KMS-11 (cell line): ENCODE results near the gene PRSS2.

Experiments
- H2AFZ ChIP-seq: fragments of 200-600 bp; sonication (generic); 2 replicates; pipeline ENCODE4 v1.6.1; 2016; ENCODE audit warnings: antibody characterized with exemption, mixed run types, low read depth
- H3K27ac ChIP-seq: fragments of 200-600 bp; sonication (generic); 2 replicates; pipeline ENCODE4 v1.6.1; 2016; ENCODE audit warnings: mild to moderate bottlenecking, mixed run types
- H3K27me3 ChIP-seq: fragments of 200-600 bp; sonication (generic); 2 replicates; pipeline ENCODE4 v1.6.1; 2017; ENCODE audit warnings: mild to moderate bottlenecking, low read depth, mixed run types, moderate library complexity; ENCODE audit not compliant: insufficient read depth
- H3K36me3 ChIP-seq: fragments of 200-600 bp; sonication (generic); 2 replicates; pipeline ENCODE4 v1.6.1; 2017; ENCODE audit warnings: mild to moderate bottlenecking, mixed run types; ENCODE audit not compliant: insufficient read depth
- H3K4me1 ChIP-seq: fragments of 200-600 bp; sonication (generic); 2 replicates; pipeline ENCODE4 v1.6.1; 2016; ENCODE audit warnings: mild to moderate bottlenecking, low read depth, mixed run types; ENCODE audit not compliant: poor library complexity, severe bottlenecking
- H3K4me2 ChIP-seq: fragments of 200-600 bp; sonication (generic); 2 replicates; pipeline ENCODE4 v1.7.0; 2016; ENCODE audit warnings: mild to moderate bottlenecking, mixed run types
- H3K4me3 ChIP-seq: fragments of 200-600 bp; sonication (generic); IDR thresholded peaks from 2 replicates; pipeline ENCODE4 v1.6.1; 2017; ENCODE audit warnings: low read depth, low read length, mixed read lengths; ENCODE audit not compliant: insufficient read depth
- H3K79me2 ChIP-seq: fragments of 200-600 bp; sonication (generic); 2 replicates; pipeline ENCODE4 v1.6.1; 2016; ENCODE audit warnings: low read depth, mixed run types; ENCODE audit not compliant: insufficient read depth
- H3K9ac ChIP-seq: fragments of 200-600 bp; sonication (generic); 2 replicates; pipeline ENCODE4 v1.6.1; 2016; ENCODE audit warnings: mild to moderate bottlenecking, mixed run types
- H4K20me1 ChIP-seq: fragments of 200-600 bp; sonication (generic); 2 replicates; pipeline ENCODE4 v1.6.1; 2016; ENCODE audit warnings: mild to moderate bottlenecking, mixed run types; ENCODE audit not compliant: insufficient read depth
- TF ChIP-seq, protein P1 (sequence below): fragments of 200-600 bp; sonication (generic); conservative IDR thresholded peaks from 2 replicates; pipeline ENCODE4 v1.6.1; 2017; ENCODE audit warnings: low read depth, mild to moderate bottlenecking, antibody characterized with exemption, low read length, moderate library complexity, mixed read lengths

PRSS2 gene

DNA sequence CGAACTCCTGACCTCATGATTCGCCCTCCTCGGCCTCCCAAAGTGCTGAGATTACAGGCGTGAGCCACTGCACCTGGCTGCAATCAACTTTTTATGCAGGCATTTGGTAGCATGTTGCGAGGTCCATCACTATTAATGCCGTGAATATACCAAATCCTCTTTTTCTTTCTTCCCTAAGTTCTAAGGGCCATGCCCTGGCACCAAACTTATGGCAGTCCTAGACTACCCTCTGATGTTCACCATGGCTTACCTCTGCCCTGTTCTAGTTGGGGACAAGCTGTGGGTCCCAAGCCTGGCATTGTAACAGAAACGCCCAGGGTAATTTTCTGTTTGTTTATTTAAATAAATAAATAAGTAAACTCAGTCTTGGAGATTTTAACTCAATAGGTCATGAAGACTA lies 13.3 kb downstream of the PRSS2 start:
- no peak overlapping the region for H3K4me2 ChIP-seq
- no peak overlapping the region for H3K27ac ChIP-seq
- H3K79me2 ChIP-seq = no peaks in the 10 kb centered on the region
- no peak overlapping the region for H3K4me3 ChIP-seq
- TF ChIP-seq, protein P1, sequence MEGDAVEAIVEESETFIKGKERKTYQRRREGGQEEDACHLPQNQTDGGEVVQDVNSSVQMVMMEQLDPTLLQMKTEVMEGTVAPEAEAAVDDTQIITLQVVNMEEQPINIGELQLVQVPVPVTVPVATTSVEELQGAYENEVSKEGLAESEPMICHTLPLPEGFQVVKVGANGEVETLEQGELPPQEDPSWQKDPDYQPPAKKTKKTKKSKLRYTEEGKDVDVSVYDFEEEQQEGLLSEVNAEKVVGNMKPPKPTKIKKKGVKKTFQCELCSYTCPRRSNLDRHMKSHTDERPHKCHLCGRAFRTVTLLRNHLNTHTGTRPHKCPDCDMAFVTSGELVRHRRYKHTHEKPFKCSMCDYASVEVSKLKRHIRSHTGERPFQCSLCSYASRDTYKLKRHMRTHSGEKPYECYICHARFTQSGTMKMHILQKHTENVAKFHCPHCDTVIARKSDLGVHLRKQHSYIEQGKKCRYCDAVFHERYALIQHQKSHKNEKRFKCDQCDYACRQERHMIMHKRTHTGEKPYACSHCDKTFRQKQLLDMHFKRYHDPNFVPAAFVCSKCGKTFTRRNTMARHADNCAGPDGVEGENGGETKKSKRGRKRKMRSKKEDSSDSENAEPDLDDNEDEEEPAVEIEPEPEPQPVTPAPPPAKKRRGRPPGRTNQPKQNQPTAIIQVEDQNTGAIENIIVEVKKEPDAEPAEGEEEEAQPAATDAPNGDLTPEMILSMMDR = no peak
- no peaks in the 10 kb centered on the region for H3K27me3 ChIP-seq
- peaks cover 7% of the 10 kb centered on the region for H3K4me1 ChIP-seq
- no peaks in the 10 kb centered on the region for H4K20me1 ChIP-seq
- no peak overlapping the region for H3K9ac ChIP-seq
- peak overlapping the region; percentile 96; the same call in 1 of the 2 replicates for H2AFZ ChIP-seq
- H3K36me3 ChIP-seq = no peaks in the 10 kb centered on the region

DNA sequence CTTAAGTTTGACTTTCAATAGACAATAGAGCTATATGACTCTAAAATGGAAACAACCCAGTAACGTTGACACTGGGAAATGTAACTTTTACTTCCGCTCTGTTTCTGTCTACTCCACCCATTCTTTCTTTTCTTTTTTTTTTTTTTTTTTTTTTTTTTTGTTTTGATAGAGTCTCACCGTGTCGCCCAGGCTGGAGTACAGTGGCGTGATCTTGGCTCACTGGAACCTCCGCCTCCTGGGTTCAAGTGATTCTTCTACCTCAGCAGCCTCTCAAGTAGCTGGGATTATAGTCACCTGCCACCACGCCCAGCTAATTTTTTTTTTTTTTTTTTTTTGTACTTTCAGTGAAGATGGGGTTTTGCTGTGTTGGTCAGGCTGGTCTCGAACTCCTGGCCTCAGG lies 13.9 kb downstream of the PRSS2 start:
- no peak overlapping the region for H3K9ac ChIP-seq

DNA sequence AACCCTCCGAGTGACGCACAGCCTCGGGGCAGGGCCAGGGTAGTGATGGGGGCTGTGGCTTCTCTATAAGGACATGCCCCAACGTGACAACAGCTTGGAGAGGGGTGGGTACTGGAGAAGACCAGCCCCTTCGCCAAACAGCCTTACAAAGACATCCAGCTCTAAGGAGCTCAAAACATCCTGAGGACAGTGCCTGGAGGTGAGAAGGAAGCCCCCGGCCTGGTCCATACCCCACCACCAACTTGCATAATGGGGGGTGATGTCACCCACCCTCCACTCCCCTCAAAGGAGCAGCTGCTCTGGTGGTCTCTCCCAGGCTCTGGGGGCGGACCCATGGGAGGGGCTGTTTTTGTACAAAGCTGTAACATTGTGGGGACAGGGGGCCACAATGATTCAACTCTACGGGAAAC lies 15.1 kb downstream of the PRSS2 start:
- no peak overlapping the region for H3K9ac ChIP-seq
- no peaks in the 10 kb centered on the region for H4K20me1 ChIP-seq
- H3K79me2 ChIP-seq = no peaks in the 10 kb centered on the region
- no peak overlapping the region for H3K4me2 ChIP-seq
- H3K36me3 ChIP-seq = no peaks in the 10 kb centered on the region
- H2AFZ ChIP-seq = no peak overlapping the region
- no peaks in the 10 kb centered on the region for H3K27me3 ChIP-seq
- H3K4me3 ChIP-seq = no peak overlapping the region
- TF ChIP-seq, protein P1 = no peak
- no peak overlapping the region for H3K27ac ChIP-seq
- H3K4me1 ChIP-seq = peaks cover 19% of the 10 kb centered on the region

More for the DNA sequence above, 13.9 kb downstream of the PRSS2 start:
- H3K27ac ChIP-seq = no peak overlapping the region
- no peaks in the 10 kb centered on the region for H3K79me2 ChIP-seq
- no peak overlapping the region for H2AFZ ChIP-seq
- no peaks in the 10 kb centered on the region for H3K27me3 ChIP-seq
- no peak overlapping the region for H3K4me2 ChIP-seq
- TF ChIP-seq, protein P1 = no peak
- H3K4me1 ChIP-seq = peaks cover 11% of the 10 kb centered on the region
- H3K36me3 ChIP-seq = no peaks in the 10 kb centered on the region
- no peaks in the 10 kb centered on the region for H4K20me1 ChIP-seq
- H3K4me3 ChIP-seq = no peak overlapping the region

DNA sequence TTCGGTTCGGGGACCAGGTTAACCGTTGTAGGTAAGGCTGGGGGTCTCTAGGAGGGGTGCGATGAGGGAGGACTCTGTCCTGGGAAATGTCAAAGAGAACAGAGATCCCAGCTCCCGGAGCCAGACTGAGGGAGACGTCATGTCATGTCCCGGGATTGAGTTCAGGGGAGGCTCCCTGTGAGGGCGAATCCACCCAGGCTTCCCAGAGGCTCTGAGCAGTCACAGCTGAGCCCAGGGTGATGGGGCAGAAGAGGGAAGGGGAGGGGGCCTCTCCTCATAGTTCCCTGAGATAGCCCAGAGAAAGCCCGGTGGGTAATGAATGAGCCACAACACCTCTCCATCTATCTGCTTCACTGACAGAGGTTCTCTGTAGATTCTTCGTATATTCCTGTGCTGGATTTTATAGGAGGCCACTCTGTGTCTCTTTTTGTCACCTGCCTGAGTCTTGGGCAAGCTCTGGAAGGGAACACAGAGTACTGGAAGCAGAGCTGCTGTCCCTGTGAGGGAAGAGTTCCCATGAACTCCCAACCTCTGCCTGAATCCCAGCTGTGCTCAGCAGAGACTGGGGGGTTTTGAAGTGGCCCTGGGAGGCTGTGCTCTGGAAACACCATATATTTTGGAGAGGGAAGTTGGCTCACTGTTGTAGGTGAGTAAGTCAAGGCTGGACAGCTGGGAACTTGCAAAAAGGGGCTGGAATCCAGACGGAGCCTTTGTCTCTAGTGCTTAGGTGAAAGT lies 16.4 kb downstream of the PRSS2 start:
- Histone ChIP-seq H4K20me1 (no peaks in the 10 kb centered on the region), H2AFZ (no peak overlapping the region), H3K36me3 (no peaks in the 10 kb centered on the region), H3K4me2 (no peak overlapping the region), H3K27me3 (no peaks in the 10 kb centered on the region), H3K4me3 (no peak overlapping the region), H3K9ac (no peak overlapping the region), H3K27ac (no peak overlapping the region), H3K4me1 (peaks cover 20% of the 10 kb centered on the region), H3K79me2 (no peaks in the 10 kb centered on the region)
- TF ChIP-seq, protein P1 = no peak
